GM19238 (cell line): ENCODE measurements around the gene IL16.
"Not testable (repeated sequence)": the region's sequence is repeated elsewhere in the genome, so short reads cannot be mapped to it uniquely, and the experiment has no call there.

ENCODE experiments used
- DNase-seq: peaks from one replicate; pipeline ENCODE4 v3.0.0; 2011; ENCODE audit warnings: low spot score; ENCODE audit not compliant: insufficient read length

Gene IL16

GRCh38 chr15:81334768-81335435 lies 138.2 kb downstream of the IL16 start:
- no peak for DNase-seq

- no peak for DNase-seq
These were observed 139.0 kb downstream of the IL16 start for GRCh38 chr15:81335631-81336030.

- DNase-seq, result no peak
These were observed 139.9 kb downstream of the IL16 start for GRCh38 chr15:81336568-81336967.

GRCh38 chr15:81337241-81337640 lies 140.6 kb downstream of the IL16 start:
- no peak for DNase-seq

- DNase-seq, result no peak
These were observed 141.1 kb downstream of the IL16 start for GRCh38 chr15:81337713-81338157.

GRCh38 chr15:81338170-81339007 lies 141.7 kb downstream of the IL16 start:
- no peak for DNase-seq

GRCh38 chr15:81339321-81339720 lies 142.6 kb downstream of the IL16 start:
- no peak for DNase-seq

- no peak for DNase-seq
These were observed 143.2 kb downstream of the IL16 start for GRCh38 chr15:81339851-81340250.

- DNase-seq, result no peak
These were observed 144.7 kb downstream of the IL16 start for GRCh38 chr15:81341351-81341750.

GRCh38 chr15:81343371-81343770 lies 146.7 kb downstream of the IL16 start:
- no peak for DNase-seq

GRCh38 chr15:81346611-81347010 lies 149.9 kb downstream of the IL16 start:
- no peak for DNase-seq

GRCh38 chr15:81347910-81348309 lies 151.2 kb downstream of the IL16 start:
- DNase-seq, result no peak

GRCh38 chr15:81348691-81349090 lies 152.0 kb downstream of the IL16 start:
- DNase-seq, result not testable (repeated sequence)

GRCh38 chr15:81349271-81349670 lies 152.6 kb downstream of the IL16 start:
- DNase-seq, result no peak

GRCh38 chr15:81351651-81352050 lies 155.0 kb downstream of the IL16 start:
- DNase-seq, result no peak

- DNase-seq, result no peak
These were observed 159.6 kb downstream of the IL16 start for GRCh38 chr15:81356252-81356651.

GRCh38 chr15:81357180-81357686 lies 160.6 kb downstream of the IL16 start:
- no peak for DNase-seq

- DNase-seq, result no peak
These were observed 161.6 kb downstream of the IL16 start for GRCh38 chr15:81358248-81358647.

- DNase-seq, result no peak
These were observed 163.8 kb downstream of the IL16 start for GRCh38 chr15:81360491-81360890.

- DNase-seq, result no peak
These were observed 165.2 kb downstream of the IL16 start for GRCh38 chr15:81361891-81362290.

- DNase-seq, result no peak
These were observed 166.1 kb downstream of the IL16 start for GRCh38 chr15:81362790-81363189.

GRCh38 chr15:81363276-81363675 lies 166.6 kb downstream of the IL16 start:
- no peak for DNase-seq
